MM.1S (cell line): Measurements from ENCODE around the gene KIAA1549.

Experiments used
- EZH2 ChIP-seq: fragments of 300-600 bp; sonication (generic); optimal IDR thresholded peaks from 2 replicates; pipeline ENCODE3; 2017; ENCODE audit warnings: low read depth, mild to moderate bottlenecking, antibody characterized with exemption, low read length, mixed read lengths
- EZH2phosphoT487 ChIP-seq: fragments of 300-600 bp; sonication (generic); IDR thresholded peaks from 2 replicates; pipeline ENCODE4 v1.6.1; 2018; ENCODE audit warnings: antibody characterized with exemption, low read length
- TF ChIP-seq, protein P1 (sequence below): fragments of 300-600 bp; sonication (generic); IDR thresholded peaks from 2 replicates; pipeline ENCODE4 v1.5.1; 2016; ENCODE audit warnings: antibody characterized with exemption, low read length, mixed read lengths

DNA sequence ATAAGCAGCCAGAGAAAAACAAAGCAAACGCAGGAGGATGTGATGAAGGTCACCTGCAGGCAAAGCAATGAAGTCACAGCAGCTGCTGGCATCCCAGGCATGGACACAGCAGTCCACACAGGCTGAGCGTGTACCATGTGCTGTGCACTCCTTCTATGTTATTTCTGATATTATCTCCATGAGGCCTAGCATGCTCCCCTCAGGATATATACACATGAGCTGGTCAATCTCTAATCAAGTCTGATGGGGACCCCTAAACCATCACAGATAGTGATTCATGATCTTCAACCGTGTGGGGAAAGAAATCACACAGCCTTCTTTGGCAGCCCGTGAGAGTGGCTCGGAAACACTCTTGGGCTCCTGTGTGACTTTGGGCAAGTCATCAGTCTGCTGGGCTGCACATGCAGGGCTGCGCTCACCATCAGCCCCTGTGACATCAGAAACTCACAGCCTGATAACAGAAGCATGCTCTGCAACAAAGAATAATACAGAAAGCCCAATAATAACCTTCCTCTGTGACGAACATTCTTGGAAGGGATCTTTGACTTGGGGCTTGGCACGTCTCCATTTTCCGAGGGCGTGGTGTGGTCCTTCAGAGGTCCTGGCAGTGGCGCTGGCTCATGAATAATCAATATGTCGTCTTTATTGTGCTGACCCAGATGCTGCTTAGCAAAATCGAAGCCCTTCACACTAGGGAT lies 100.2 kb downstream of the KIAA1549 start:
- TF ChIP-seq EZH2 = no peak
- TF ChIP-seq, protein P1, sequence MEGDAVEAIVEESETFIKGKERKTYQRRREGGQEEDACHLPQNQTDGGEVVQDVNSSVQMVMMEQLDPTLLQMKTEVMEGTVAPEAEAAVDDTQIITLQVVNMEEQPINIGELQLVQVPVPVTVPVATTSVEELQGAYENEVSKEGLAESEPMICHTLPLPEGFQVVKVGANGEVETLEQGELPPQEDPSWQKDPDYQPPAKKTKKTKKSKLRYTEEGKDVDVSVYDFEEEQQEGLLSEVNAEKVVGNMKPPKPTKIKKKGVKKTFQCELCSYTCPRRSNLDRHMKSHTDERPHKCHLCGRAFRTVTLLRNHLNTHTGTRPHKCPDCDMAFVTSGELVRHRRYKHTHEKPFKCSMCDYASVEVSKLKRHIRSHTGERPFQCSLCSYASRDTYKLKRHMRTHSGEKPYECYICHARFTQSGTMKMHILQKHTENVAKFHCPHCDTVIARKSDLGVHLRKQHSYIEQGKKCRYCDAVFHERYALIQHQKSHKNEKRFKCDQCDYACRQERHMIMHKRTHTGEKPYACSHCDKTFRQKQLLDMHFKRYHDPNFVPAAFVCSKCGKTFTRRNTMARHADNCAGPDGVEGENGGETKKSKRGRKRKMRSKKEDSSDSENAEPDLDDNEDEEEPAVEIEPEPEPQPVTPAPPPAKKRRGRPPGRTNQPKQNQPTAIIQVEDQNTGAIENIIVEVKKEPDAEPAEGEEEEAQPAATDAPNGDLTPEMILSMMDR = no peak
- TF ChIP-seq EZH2phosphoT487 = no peak
